Activated CD8-positive, alpha-beta memory T cell treated with anti-CD3 and anti-CD28 coated beads, Interleukin-2, amount 50 U/mL, for 24 hours (primary cell): ENCODE results near the gene PGLYRP3.

Source experiments
- DNase-seq: peaks from one replicate; pipeline ENCODE4 v3.0.0-alpha.2; 2020; ENCODE audit errors: extremely low read depth

Gene PGLYRP3

GRCh38 chr1:153261281-153262069, 51.3 kb downstream of the PGLYRP3 start:
- no peak for DNase-seq

- DNase-seq = no peak
These were observed 52.0 kb downstream of the PGLYRP3 start for GRCh38 chr1:153260585-153261280.

GRCh38 chr1:153259387-153259786, 53.4 kb downstream of the PGLYRP3 start, which contains the start of gene LORICRIN:
Gene LORICRIN, plus strand, starts transcription at chr1:153259687. Its CDS starts 1,263 bp downstream, at chr1:153260950.
- DNase-seq = no peak

GRCh38 chr1:153253693-153254092, 59.1 kb downstream of the PGLYRP3 start:
- DNase-seq = no peak

- DNase-seq = no peak
These were observed 59.7 kb downstream of the PGLYRP3 start for GRCh38 chr1:153253076-153253475.

- no peak for DNase-seq
These were observed 60.8 kb downstream of the PGLYRP3 start for GRCh38 chr1:153251988-153252387.

- no peak for DNase-seq
These were observed 61.2 kb downstream of the PGLYRP3 start for GRCh38 chr1:153251562-153251961.

GRCh38 chr1:153251087-153251486, 61.7 kb downstream of the PGLYRP3 start:
- DNase-seq = no peak

- no peak for DNase-seq
These were observed 62.6 kb downstream of the PGLYRP3 start for GRCh38 chr1:153250166-153250565.

GRCh38 chr1:153248176-153248879, 64.4 kb downstream of the PGLYRP3 start:
- DNase-seq = no peak
